GM13976 (cell line): Measurements from ENCODE around the gene HSPA4L.

Experiments used
- DNase-seq: peaks from one replicate; pipeline ENCODE4 v3.0.0; 2012; ENCODE audit warnings: low spot score
- CTCF ChIP-seq: IDR thresholded peaks from 2 replicates; pipeline ENCODE4 v1.5.1; 2012; ENCODE audit warnings: borderline replicate concordance, mild to moderate bottlenecking; ENCODE audit not compliant: insufficient read depth; ENCODE audit errors: extremely low read depth, missing control alignments, control extremely low read depth
- in situ Hi-C: fragments of 300-500 bp; cut with MboI; formaldehyde crosslinking; loops from one replicate; pipeline ENCODE4 v1.12.0; 2022; ENCODE audit warnings: low sequenced_read_pairs, mixed read lengths, inconsistent platforms; ENCODE audit not compliant: unreplicated experiment

Gene HSPA4L

GRCh38 chr4:127843704-127844600 is 61.8 kb downstream of the HSPA4L start:
- TF ChIP-seq CTCF = no peak
- in situ Hi-C loops = no loop called here
- DNase-seq = no peak

GRCh38 chr4:127844601-127845116 is 62.5 kb downstream of the HSPA4L start:
- DNase-seq = no peak
- in situ Hi-C loops = no loop called here
- no peak for TF ChIP-seq CTCF

- no peak for DNase-seq
- in situ Hi-C loops = no loop called here
- no peak for TF ChIP-seq CTCF
These were observed 63.9 kb downstream of the HSPA4L start for GRCh38 chr4:127846061-127846460.

- in situ Hi-C loops = no loop called here
- TF ChIP-seq CTCF = no peak
- no peak for DNase-seq
These were observed 64.6 kb downstream of the HSPA4L start for GRCh38 chr4:127846765-127847164.

- DNase-seq = no peak
- in situ Hi-C loops = no loop called here
- TF ChIP-seq CTCF = no peak
These were observed 67.5 kb downstream of the HSPA4L start for GRCh38 chr4:127849505-127850234.

GRCh38 chr4:127852661-127853060 is 70.5 kb downstream of the HSPA4L start:
- in situ Hi-C loops = no loop called here
- no peak for DNase-seq
- TF ChIP-seq CTCF = no peak
